ENCODE results near the gene RSPH6A.

DNA sequence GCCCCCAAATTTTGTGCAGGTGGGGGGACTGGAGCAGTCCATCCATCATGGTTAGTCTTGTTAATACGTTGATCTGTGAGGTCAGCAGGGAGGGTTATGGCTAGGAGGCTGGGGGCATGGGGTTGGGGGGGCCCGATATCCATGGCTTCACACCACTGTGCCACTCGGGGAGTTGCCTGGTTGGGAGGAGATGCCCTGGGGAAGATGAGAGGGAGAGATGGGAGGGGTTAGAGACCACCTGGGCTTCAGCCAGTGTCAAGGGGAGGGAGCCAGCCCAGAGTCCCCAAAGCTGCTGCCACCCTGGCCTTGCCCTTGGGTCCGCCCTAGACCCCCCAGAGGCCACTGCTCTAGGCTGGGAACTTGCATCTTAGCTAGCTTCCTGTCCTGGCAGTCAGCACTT, 31.0 kb downstream of the RSPH6A start:
- TF ChIP-seq POLR2AphosphoS5 (IDR thresholded peaks at IDR 0.05; ENCODE audit: low read depth, low read length) (no peak), POLR2A (IDR thresholded peaks at IDR 0.05; ENCODE audit: low read depth, low read length) (no peak), TAF1 (IDR thresholded peaks at IDR 0.05; ENCODE audit: borderline replicate concordance, low read depth, low read length) (no peak)

All from GM12892 (cell line).